B cell (primary cell): ENCODE data around the gene AAK1. TPM values are rescaled to one million over a fixed set of nuclear protein-coding genes. Genes with fewer than 3 reads are reported as not detected.

ENCODE experiments used
- ATAC-seq: fragments of 200-7000 bp; cut with Tn5 transposase; one replicate; pipeline ENCODE4 v1.10.0; 2021; ENCODE audit warnings: low read depth, mild to moderate bottlenecking, moderate number of reproducible peaks, moderate library complexity
- CTCF ChIA-PET: fragments of 350-600 bp; sonication (Branson Sonifier 250); formaldehyde crosslinking; loops from one replicate; lab custom pipeline; 2021; ENCODE audit warnings: antibody characterized with exemption, inconsistent platforms; lab: Charles Lee
- POLR2A ChIA-PET: fragments of 350-600 bp; sonication (Branson Sonifier 250); formaldehyde crosslinking; loops from one replicate; lab custom pipeline; 2021; ENCODE audit warnings: antibody characterized with exemption; lab: Charles Lee
- DNase-seq: peaks from one replicate; pipeline ENCODE4 v3.0.0; 2013
- H2AFZ ChIP-seq: 2 replicates; pipeline ENCODE4 v1.6.1; 2012; ENCODE audit warnings: mild to moderate bottlenecking, low read depth, low read length; ENCODE audit not compliant: insufficient read depth, poor library complexity, severe bottlenecking
- H3K27ac ChIP-seq, 2 donors: 1 replicate in 1 of 2; 2 replicates in 1 of 2; pipeline ENCODE4 v1.5.1; 2012 to 2013; ENCODE audit warnings: low read length in 2 of 2, mild to moderate bottlenecking in 2 of 2, moderate library complexity in 1 of 2
- H3K27me3 ChIP-seq, 4 experiments: fragments of 200-600 bp in 1 of 4; sonication (generic) in 1 of 4; replicated peaks in 1 of 4; 1 replicate in 2 of 4; 2 replicates in 2 of 4; pipeline versions ENCODE4 v1.6.1 to v1.7.0; 2013 to 2016; ENCODE audit warnings: low read length in 3 of 4, mild to moderate bottlenecking in 2 of 4, mixed read lengths in 1 of 4, moderate library complexity in 1 of 4; ENCODE audit not compliant: insufficient read depth in 4 of 4, control insufficient read depth in 3 of 4; ENCODE audit errors: control extremely low read depth in 1 of 4
- H3K36me3 ChIP-seq, 2 experiments: replicated peaks in 1 of 2; 1 replicate in 1 of 2; 2 replicates in 1 of 2; pipeline versions ENCODE4 v1.6.1 to v1.7.1; 2013; ENCODE audit warnings: low read length in 1 of 2; ENCODE audit not compliant: insufficient read depth in 2 of 2, control insufficient read depth in 1 of 2; ENCODE audit errors: control extremely low read depth in 1 of 2, extremely low read depth in 1 of 2
- H3K4me1 ChIP-seq, 2 donors: fragments of 200-600 bp in 1 of 2; sonication (generic) in 1 of 2; 1 replicate in 1 of 2; 2 replicates in 1 of 2; pipeline versions ENCODE4 v1.5.1 to v1.6.1; 2013 to 2017; ENCODE audit warnings: low read length in 2 of 2; ENCODE audit not compliant: control insufficient read depth in 2 of 2, insufficient read depth in 2 of 2
- H3K4me2 ChIP-seq: replicated peaks from 2 replicates; pipeline ENCODE3; 2012; ENCODE audit warnings: mild to moderate bottlenecking, low read depth, low read length; ENCODE audit not compliant: poor library complexity, severe bottlenecking
- H3K4me3 ChIP-seq, 5 experiments: fragments of 200-600 bp in 1 of 5; sonication (generic) in 1 of 5; 1 replicate in 3 of 5; 2 replicates in 2 of 5; pipeline versions ENCODE4 v1.5.1 to v1.7.0; 2011 to 2016; ENCODE audit warnings: low read length in 4 of 5, mild to moderate bottlenecking in 4 of 5, low read depth in 2 of 5, control low read depth in 1 of 5, moderate library complexity in 1 of 5; ENCODE audit not compliant: insufficient read depth in 1 of 5; ENCODE audit errors: control extremely low read depth in 1 of 5, extremely low read depth in 1 of 5
- H3K79me2 ChIP-seq: fragments of 200-600 bp; sonication (generic); one replicate; pipeline ENCODE4 v1.6.0; 2016; ENCODE audit warnings: low read length; ENCODE audit not compliant: control insufficient read depth, insufficient read depth
- H3K9ac ChIP-seq: fragments of 200-600 bp; sonication (generic); 2 replicates; pipeline ENCODE4 v1.6.1; 2017; ENCODE audit warnings: mild to moderate bottlenecking, low read length, moderate library complexity
- H3K9me3 ChIP-seq, 3 donors: one replicate each; pipeline versions ENCODE4 v1.6.1 to v1.7.1; 2013; ENCODE audit warnings: low read length in 2 of 3; ENCODE audit not compliant: control insufficient read depth in 2 of 3, insufficient read depth in 1 of 3; ENCODE audit errors: control extremely low read depth in 1 of 3
- H4K20me1 ChIP-seq: 2 replicates; pipeline ENCODE4 v1.6.0; 2012; ENCODE audit warnings: mild to moderate bottlenecking, low read length; ENCODE audit not compliant: insufficient read depth, control insufficient read depth, poor library complexity, severe bottlenecking
- H3K27ac Mint-ChIP-seq: one replicate; pipeline ENCODE4 v1.8.0; 2021; ENCODE audit warnings: mixed read lengths
- H3K27me3 Mint-ChIP-seq: one replicate; pipeline ENCODE4 v1.8.0; 2021; ENCODE audit warnings: mixed read lengths
- H3K4me1 Mint-ChIP-seq: one replicate; pipeline ENCODE4 v1.8.0; 2021; ENCODE audit warnings: mixed read lengths
- H3K4me3 Mint-ChIP-seq: one replicate; pipeline ENCODE4 v1.8.0; 2021; ENCODE audit warnings: mixed read lengths
- H3K9me3 Mint-ChIP-seq: one replicate; pipeline ENCODE4 v1.8.0; 2022; ENCODE audit warnings: mixed read lengths; ENCODE audit not compliant: insufficient read depth
- EZH2 ChIP-seq: IDR thresholded peaks from 2 replicates; pipeline ENCODE4 v1.6.1; 2012; ENCODE audit warnings: borderline replicate concordance, low read depth, mild to moderate bottlenecking, moderate library complexity, low read length; ENCODE audit not compliant: insufficient read depth, poor library complexity, severe bottlenecking
- WGBS: methylation state at CpG from one replicate; pipeline ENCODE4 v1.1.5; 2013; ENCODE audit warnings: missing lambda C conversion rate; ENCODE audit not compliant: insufficient coverage; 5-methylcytosine and 5-hydroxymethylcytosine counted together
- intact Hi-C: fragments of 100-400 bp; cut with micrococcal nuclease; formaldehyde crosslinking; loops from one replicate; pipeline ENCODE4 v1.10.0; 2022
- polyA plus RNA-seq: library from polyadenylated mRNA; depleted of rRNA; stranded (reverse); fragments of >200 nt; gene quantifications from 2 replicates; pipeline ENCODE4 v1.2.3, GENCODE V29; 2012
- total RNA-seq, 2 donors: library from RNA; stranded (reverse); fragments of 120-200 nt in 1 of 2; gene quantifications; 1 replicate in 1 of 2; 2 replicates in 1 of 2; pipeline versions ENCODE4 v1.2.3 to v1.2.4, GENCODE V29; 2013 to 2022
- TF ChIP-seq, protein P1 (sequence below): fragments of 200-600 bp; IDR thresholded peaks from one replicate; pipeline ENCODE4 v1.8.0; 2022; ENCODE audit warnings: antibody characterized with exemption, mild to moderate bottlenecking

The AAK1 gene
- total and polyA plus RNA-seq, 2 donors (not counting 1 experiment from before 2014, with no cell fraction given): 2.4 to 7.2 TPM

DNA sequence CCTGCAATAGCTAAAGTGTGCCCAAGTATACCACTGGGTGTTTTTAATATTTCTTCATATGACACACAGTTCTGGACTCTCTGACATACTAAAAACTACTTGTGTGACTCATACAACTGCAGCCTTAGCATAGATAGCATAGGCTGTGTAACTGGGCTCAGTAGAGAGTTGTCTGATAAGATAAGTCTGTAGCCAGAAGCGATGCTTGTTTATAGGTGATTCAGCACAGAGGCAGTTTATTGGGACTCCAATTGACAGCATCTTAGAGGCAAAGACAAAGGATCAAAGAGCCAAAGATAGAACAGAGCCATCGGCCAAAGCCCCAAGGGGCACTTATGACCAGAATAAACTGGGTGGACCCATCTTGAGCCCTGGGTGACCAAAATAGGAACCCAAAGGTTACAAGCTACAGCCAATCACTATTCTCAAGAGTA, 42.3 kb downstream of the AAK1 start:
- Histone ChIP-seq H3K4me1 (peaks cover 6 to 9% of the 10 kb centered on the region in 2 donors), H3K9ac (no peak overlapping the region), H3K4me3 (no peak overlapping the region), H3K36me3 (peaks cover 0 to 2% of the 10 kb centered on the region in 2 experiments), H3K27me3 (no peaks in the 10 kb centered on the region), H2AFZ (no peak overlapping the region), H3K9me3 (no peaks in the 10 kb centered on the region), H4K20me1 (no peaks in the 10 kb centered on the region), H3K27ac (no peak overlapping the region), H3K4me2 (no peak overlapping the region), H3K79me2 (no peaks in the 10 kb centered on the region)
- no peak overlapping the region for H3K4me3 Mint-ChIP-seq
- peaks cover 30% of the 10 kb centered on the region for H3K27me3 Mint-ChIP-seq
- WGBS: 90% methylated on average over 2 of the region's 2 CpGs
- ChIA-PET CTCF (no interaction called here), POLR2A (no interaction called here)
- H3K4me1 Mint-ChIP-seq: peaks cover 6% of the 10 kb centered on the region
- no peak for TF ChIP-seq EZH2
- TF ChIP-seq, protein P1, sequence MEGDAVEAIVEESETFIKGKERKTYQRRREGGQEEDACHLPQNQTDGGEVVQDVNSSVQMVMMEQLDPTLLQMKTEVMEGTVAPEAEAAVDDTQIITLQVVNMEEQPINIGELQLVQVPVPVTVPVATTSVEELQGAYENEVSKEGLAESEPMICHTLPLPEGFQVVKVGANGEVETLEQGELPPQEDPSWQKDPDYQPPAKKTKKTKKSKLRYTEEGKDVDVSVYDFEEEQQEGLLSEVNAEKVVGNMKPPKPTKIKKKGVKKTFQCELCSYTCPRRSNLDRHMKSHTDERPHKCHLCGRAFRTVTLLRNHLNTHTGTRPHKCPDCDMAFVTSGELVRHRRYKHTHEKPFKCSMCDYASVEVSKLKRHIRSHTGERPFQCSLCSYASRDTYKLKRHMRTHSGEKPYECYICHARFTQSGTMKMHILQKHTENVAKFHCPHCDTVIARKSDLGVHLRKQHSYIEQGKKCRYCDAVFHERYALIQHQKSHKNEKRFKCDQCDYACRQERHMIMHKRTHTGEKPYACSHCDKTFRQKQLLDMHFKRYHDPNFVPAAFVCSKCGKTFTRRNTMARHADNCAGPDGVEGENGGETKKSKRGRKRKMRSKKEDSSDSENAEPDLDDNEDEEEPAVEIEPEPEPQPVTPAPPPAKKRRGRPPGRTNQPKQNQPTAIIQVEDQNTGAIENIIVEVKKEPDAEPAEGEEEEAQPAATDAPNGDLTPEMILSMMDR: no peak
- intact Hi-C loops: no loop called here
- no peak overlapping the region for H3K27ac Mint-ChIP-seq
- no peak for DNase-seq
- no peaks in the 10 kb centered on the region for H3K9me3 Mint-ChIP-seq
- no peak for ATAC-seq

DNA sequence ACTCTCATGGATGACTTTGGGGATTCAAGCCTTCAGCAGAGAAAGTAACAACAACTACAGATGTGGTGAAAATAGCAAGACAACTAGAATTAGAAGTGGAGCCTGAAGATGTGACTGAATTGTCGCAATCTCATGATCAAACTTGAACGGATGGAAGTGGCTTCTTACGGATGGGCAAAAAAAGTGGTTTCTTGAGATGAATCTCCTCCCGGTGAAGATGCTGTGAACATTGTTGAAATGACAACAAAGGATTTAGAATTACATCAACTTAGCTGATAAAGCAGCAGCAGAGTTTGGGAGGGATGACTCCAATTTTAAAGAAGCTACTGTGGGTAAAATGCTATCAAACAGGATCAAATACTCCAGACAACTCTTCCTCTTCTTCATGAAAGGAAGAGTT, 43.1 kb downstream of the AAK1 start:
- Histone ChIP-seq H3K9ac (no peak overlapping the region), H4K20me1 (no peaks in the 10 kb centered on the region), H2AFZ (no peak overlapping the region), H3K79me2 (no peaks in the 10 kb centered on the region), H3K4me1 (peaks cover 6 to 9% of the 10 kb centered on the region in 2 donors), H3K27ac (no peak overlapping the region), H3K27me3 (no peaks in the 10 kb centered on the region), H3K36me3 (no peaks in the 10 kb centered on the region), H3K4me3 (no peak overlapping the region), H3K4me2 (no peak overlapping the region), H3K9me3 (no peaks in the 10 kb centered on the region)
- ATAC-seq (no peak), DNase-seq (no peak)
- ChIA-PET CTCF (no interaction called here), POLR2A (no interaction called here)
- H3K4me1 Mint-ChIP-seq: peaks cover 6% of the 10 kb centered on the region
- H3K27me3 Mint-ChIP-seq: peaks cover 24% of the 10 kb centered on the region
- intact Hi-C loops: no loop called here
- no peak overlapping the region for H3K27ac Mint-ChIP-seq
- TF ChIP-seq, protein P1: no peak
- TF ChIP-seq EZH2: no peak
- 100% methylated on average over 3 of the region's 4 CpGs for WGBS
- no peaks in the 10 kb centered on the region for H3K9me3 Mint-ChIP-seq
- no peak overlapping the region for H3K4me3 Mint-ChIP-seq
